Measurements from ENCODE around the gene FLT3.
A peak's percentile ranks its signal among the peaks of the same experiment; 100 is the strongest.

The FLT3 gene

GRCh38 chr13:28012896-28013295, 87.5 kb downstream of the FLT3 start:
- TF ChIP-seq TAF1 (IDR thresholded peaks at IDR 0.05; ENCODE audit: low read depth) (no peak), NFIC (IDR thresholded peaks at IDR 0.05) (no peak), ZBTB7A (IDR thresholded peaks at IDR 0.05; ENCODE audit: low read depth) (no peak), TEAD4 (IDR thresholded peaks at IDR 0.05) (no peak), CREB1 (IDR thresholded peaks at IDR 0.05; ENCODE audit: low read depth) (no peak), TCF12 (IDR thresholded peaks at IDR 0.05; ENCODE audit: low read depth) (no peak), EGR1 (IDR thresholded peaks at IDR 0.05) (no peak), EP300 (IDR thresholded peaks at IDR 0.05; ENCODE audit: borderline replicate concordance) (no peak), YY1 (IDR thresholded peaks at IDR 0.05; ENCODE audit: low read depth) (no peak), FOXM1 (IDR thresholded peaks at IDR 0.05; ENCODE audit: borderline replicate concordance, low read depth) (no peak)

DNA sequence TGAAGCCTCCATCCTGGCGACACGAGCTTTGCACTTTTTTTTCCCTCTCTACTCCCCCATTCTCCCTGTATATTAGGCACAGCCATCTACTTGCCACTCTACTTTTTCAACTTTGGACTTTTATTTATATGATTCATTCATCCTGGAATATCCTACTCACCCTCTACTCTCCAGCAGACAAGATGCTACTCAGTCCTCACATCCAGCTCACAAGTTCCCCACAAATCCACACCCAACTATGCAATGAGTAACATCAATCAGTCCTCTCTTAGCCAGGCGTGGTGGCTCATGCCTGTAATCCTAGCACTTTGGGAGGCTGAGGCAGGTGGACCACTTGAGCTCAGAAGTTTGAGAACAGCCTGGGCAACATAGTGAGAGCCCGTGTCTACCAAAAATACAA, 88.0 kb downstream of the FLT3 start:
- TF ChIP-seq RAD21 (IDR thresholded peaks at IDR 0.05; ENCODE audit: low read depth), result no peak
- TF ChIP-seq TCF12 (IDR thresholded peaks at IDR 0.05; ENCODE audit: low read depth), result no peak

- no peak for TF ChIP-seq EP300 (IDR thresholded peaks at IDR 0.05; ENCODE audit: borderline replicate concordance)
- no peak for TF ChIP-seq ZBTB7A (IDR thresholded peaks at IDR 0.05; ENCODE audit: low read depth)
- no peak for TF ChIP-seq NFIC (IDR thresholded peaks at IDR 0.05)
- TF ChIP-seq EGR1 (IDR thresholded peaks at IDR 0.05), result no peak
- no peak for TF ChIP-seq YY1 (IDR thresholded peaks at IDR 0.05; ENCODE audit: low read depth)
- TF ChIP-seq CREB1 (IDR thresholded peaks at IDR 0.05; ENCODE audit: low read depth), result no peak
- TF ChIP-seq TCF12 (IDR thresholded peaks at IDR 0.05; ENCODE audit: low read depth), result no peak
- TF ChIP-seq USF1 (IDR thresholded peaks at IDR 0.05), result no peak
- no peak for TF ChIP-seq FOXM1 (IDR thresholded peaks at IDR 0.05; ENCODE audit: borderline replicate concordance, low read depth)
Measured at GRCh38 chr13:28010046-28010445, 90.3 kb downstream of the FLT3 start.

GRCh38 chr13:28002886-28003698, 97.3 kb downstream of the FLT3 start:
- TF ChIP-seq USF1 (IDR thresholded peaks at IDR 0.05) (peak; percentile 60), MAX (IDR thresholded peaks at IDR 0.05) (0 out of 2 replicates have a peak, but pooled peaks have one; percentile 24), NFIC (IDR thresholded peaks at IDR 0.05) (no peak), EGR1 (IDR thresholded peaks at IDR 0.05) (peak; percentile 60), TEAD4 (IDR thresholded peaks at IDR 0.05) (peak; percentile 69), CREB1 (IDR thresholded peaks at IDR 0.05; ENCODE audit: low read depth) (no peak)

GRCh38 chr13:28001837-28002473, 98.4 kb downstream of the FLT3 start:
- TF ChIP-seq REST (IDR thresholded peaks at IDR 0.05; ENCODE audit: low read depth), result no peak
- TF ChIP-seq FOXM1 (IDR thresholded peaks at IDR 0.05; ENCODE audit: borderline replicate concordance, low read depth), result no peak
- TF ChIP-seq CEBPB (IDR thresholded peaks at IDR 0.05), result no peak
- no peak for TF ChIP-seq ZBTB7A (IDR thresholded peaks at IDR 0.05; ENCODE audit: low read depth)
- no peak for TF ChIP-seq NFIC (IDR thresholded peaks at IDR 0.05)
- no peak for TF ChIP-seq USF1 (IDR thresholded peaks at IDR 0.05)
- TF ChIP-seq YY1 (IDR thresholded peaks at IDR 0.05; ENCODE audit: low read depth), result no peak
- TF ChIP-seq EGR1 (IDR thresholded peaks at IDR 0.05), result no peak
- TF ChIP-seq RAD21 (IDR thresholded peaks at IDR 0.05; ENCODE audit: low read depth), result no peak
- no peak for TF ChIP-seq EP300 (IDR thresholded peaks at IDR 0.05; ENCODE audit: borderline replicate concordance)
- TF ChIP-seq MAX (IDR thresholded peaks at IDR 0.05), result no peak
- TF ChIP-seq TAF1 (IDR thresholded peaks at IDR 0.05; ENCODE audit: low read depth), result no peak
- TF ChIP-seq TCF12 (IDR thresholded peaks at IDR 0.05; ENCODE audit: low read depth), result no peak
- no peak for TF ChIP-seq TEAD4 (IDR thresholded peaks at IDR 0.05)

DNA sequence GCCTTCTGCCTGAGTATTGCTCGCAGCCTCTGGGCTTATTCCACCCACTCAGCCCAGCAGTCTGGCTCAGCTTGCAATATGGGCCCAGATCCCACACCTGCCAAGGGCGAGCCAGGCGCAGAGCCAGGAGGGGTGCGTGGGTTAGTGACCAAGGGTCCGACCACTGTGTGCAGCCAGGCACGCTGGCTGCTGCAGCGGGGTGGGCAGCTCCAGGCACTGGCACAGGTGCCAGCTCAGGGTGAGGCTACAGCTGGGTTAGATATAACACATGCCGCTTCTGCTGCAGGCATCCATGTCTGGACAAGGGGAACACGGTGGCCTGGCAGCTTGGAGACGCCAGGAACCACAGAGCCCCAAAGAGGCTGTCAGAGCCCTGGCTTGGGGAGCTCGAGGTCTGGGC, 99.3 kb downstream of the FLT3 start:
- TF ChIP-seq REST (IDR thresholded peaks at IDR 0.05; ENCODE audit: low read depth) (no peak), EGR1 (IDR thresholded peaks at IDR 0.05) (peak; percentile 46; the same call in 1 of the 2 replicates)

All from Ishikawa (cell line).